ENCODE data around the gene NFKBIA. TPM values are rescaled to one million over a fixed set of nuclear protein-coding genes. Genes with fewer than 3 reads are reported as not detected.
A peak's percentile ranks its signal among the peaks of the same experiment; 100 is the strongest.

The NFKBIA gene
- total RNA-seq, 1 donor from 2014 or later, result 30.3 TPM

DNA sequence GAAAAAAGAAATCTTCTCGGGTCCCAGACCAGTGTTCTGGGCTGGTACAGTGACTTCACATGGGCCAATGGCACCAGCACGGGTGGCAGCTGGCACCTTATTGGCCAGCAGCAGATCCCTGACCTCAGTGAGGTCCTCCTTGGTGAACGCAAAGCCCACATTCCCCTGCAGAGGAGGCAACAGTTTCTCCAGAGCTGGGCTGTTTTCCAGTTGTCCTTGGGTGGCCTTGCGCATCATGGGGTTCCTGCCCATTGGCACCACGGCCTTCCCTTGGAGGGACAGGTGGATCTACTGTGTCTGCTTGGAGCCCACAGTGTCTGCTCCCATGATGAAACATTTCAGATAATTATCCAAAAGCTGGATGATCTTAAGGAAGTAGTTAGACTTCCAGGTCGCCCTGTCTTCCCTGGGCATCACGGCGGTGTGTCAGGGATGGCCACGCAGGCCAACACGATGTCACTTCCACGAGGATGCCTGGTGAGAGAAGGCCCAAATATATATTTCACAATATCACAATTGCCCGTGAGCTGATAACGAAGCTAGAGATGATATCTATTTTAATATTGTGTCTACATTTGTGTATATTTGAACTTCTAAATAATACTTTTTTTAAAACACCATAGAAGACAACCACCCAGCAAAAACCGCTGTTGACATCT lies 15.8 kb downstream of the NFKBIA start:
- Mint-ChIP-seq H3K4me1 (peaks cover 9% of the 10 kb centered on the region), H3K9me3 (no peaks in the 10 kb centered on the region), H3K36me3 (ENCODE audit: low read depth) (no peaks in the 10 kb centered on the region), H3K4me3 (no peak overlapping the region), H3K27me3 (ENCODE audit: low read depth) (no peaks in the 10 kb centered on the region), H3K27ac (ENCODE audit: unreplicated experiment) (no peak overlapping the region)
- TF ChIP-seq, protein P1, sequence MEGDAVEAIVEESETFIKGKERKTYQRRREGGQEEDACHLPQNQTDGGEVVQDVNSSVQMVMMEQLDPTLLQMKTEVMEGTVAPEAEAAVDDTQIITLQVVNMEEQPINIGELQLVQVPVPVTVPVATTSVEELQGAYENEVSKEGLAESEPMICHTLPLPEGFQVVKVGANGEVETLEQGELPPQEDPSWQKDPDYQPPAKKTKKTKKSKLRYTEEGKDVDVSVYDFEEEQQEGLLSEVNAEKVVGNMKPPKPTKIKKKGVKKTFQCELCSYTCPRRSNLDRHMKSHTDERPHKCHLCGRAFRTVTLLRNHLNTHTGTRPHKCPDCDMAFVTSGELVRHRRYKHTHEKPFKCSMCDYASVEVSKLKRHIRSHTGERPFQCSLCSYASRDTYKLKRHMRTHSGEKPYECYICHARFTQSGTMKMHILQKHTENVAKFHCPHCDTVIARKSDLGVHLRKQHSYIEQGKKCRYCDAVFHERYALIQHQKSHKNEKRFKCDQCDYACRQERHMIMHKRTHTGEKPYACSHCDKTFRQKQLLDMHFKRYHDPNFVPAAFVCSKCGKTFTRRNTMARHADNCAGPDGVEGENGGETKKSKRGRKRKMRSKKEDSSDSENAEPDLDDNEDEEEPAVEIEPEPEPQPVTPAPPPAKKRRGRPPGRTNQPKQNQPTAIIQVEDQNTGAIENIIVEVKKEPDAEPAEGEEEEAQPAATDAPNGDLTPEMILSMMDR (conservative IDR thresholded peaks at IDR 0.05), result no peak
- no peak for DNase-seq (ENCODE audit: low read depth, low spot score)

DNA sequence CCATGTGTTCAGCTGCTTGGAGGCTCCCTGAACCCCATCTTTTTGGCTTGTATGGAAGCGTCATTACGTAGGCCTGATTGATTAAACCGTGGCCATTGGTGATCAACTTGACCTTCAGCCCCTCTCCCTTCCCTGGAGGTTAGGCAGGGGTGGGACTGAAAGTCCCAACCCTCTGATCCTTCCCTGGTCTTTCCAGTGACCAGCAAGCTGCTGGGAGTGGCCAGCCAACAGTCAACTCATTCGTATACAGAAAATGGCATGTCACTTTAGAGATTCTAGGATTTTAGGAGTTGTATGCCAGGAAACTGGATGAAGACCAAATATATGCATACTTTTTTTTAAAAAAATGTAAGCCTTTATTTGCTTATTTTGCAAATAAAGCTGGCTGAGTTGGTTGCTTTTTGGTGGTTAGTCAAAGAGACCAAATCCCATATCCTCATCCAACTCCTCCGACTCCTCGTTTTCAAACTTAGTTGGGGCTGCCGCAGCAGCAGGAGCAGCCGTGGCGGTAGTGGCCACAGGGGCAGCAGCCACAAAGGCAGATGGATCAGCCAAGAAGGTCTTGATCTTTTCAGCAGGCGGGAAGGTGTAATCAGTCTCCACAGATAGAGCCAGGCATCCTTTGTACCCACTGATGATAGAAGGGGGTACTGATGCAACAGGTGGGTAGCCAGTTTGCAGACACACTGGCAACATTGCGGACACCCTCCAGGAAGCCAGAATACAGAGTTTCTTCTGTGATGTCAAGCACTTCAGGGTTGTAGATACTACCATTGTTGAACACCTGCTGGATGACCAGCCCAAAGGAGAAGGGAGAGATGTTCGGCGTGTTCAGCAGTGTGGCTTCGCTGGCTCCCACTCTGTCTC lies 16.6 kb downstream of the NFKBIA start:
- no peak for DNase-seq (ENCODE audit: low read depth, low spot score)
- TF ChIP-seq, protein P1 (conservative IDR thresholded peaks at IDR 0.05), result no peak
- H3K27ac Mint-ChIP-seq (ENCODE audit: unreplicated experiment), result no peak overlapping the region

DNA sequence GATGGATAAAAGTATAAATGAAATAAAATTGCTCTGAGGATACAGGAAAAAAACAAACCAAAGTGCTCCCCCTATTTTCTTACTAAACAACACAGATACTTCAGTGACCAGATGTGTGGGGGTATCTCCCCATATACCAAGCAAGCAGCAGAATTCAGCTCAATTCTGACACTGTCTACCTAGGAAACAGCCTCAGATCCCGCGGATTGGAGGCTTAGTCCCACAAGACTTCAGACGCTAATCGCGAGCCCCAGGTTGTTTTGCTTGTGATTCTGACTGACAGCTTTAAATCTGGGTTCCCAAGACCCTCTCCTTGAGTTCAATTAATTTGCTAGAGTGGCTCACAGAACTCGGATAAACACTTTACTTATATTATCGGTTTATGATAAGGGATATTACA lies 17.3 kb downstream of the NFKBIA start:
- TF ChIP-seq, protein P1 (conservative IDR thresholded peaks at IDR 0.05), result no peak
- Mint-ChIP-seq H3K4me3 (no peak overlapping the region), H3K9me3 (no peaks in the 10 kb centered on the region), H3K27me3 (ENCODE audit: low read depth) (no peaks in the 10 kb centered on the region), H3K4me1 (peaks cover 9% of the 10 kb centered on the region), H3K36me3 (ENCODE audit: low read depth) (no peaks in the 10 kb centered on the region), H3K27ac (ENCODE audit: unreplicated experiment) (no peak overlapping the region)
- DNase-seq (ENCODE audit: low read depth, low spot score), result no peak

More for the DNA sequence above, 16.6 kb downstream of the NFKBIA start:
- Mint-ChIP-seq H3K9me3 (no peaks in the 10 kb centered on the region), H3K4me3 (no peak overlapping the region), H3K27me3 (ENCODE audit: low read depth) (no peaks in the 10 kb centered on the region), H3K36me3 (ENCODE audit: low read depth) (no peaks in the 10 kb centered on the region), H3K4me1 (peaks cover 9% of the 10 kb centered on the region)

DNA sequence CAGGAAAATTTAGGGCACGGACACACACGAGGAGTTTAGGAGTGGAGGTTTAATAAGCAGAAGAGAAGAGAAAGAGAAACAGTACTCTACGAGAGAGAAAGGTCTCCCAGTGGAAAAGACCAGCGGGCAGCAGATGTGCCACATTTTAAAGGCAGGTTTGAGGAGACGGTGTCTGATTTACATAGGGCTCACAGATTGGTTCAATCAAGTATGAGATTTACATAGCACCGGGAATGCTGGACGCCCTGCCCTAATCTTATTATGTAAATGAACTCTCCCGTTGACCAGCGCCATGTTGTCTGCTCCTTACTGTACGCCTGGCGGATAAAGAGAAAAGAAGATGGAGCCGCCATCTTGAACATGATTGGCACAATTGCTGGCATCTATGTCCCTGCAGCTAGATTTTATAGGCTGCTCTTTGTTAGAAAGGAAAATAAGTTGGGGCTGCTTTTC lies 17.9 kb downstream of the NFKBIA start:
- H3K9me3 Mint-ChIP-seq, result no peaks in the 10 kb centered on the region
- H3K4me3 Mint-ChIP-seq, result no peak overlapping the region
- H3K4me1 Mint-ChIP-seq, result peaks cover 9% of the 10 kb centered on the region
- peak overlapping the region; percentile 3 for H3K27ac Mint-ChIP-seq (ENCODE audit: unreplicated experiment)
- H3K27me3 Mint-ChIP-seq (ENCODE audit: low read depth), result no peaks in the 10 kb centered on the region
- H3K36me3 Mint-ChIP-seq (ENCODE audit: low read depth), result no peaks in the 10 kb centered on the region
- TF ChIP-seq, protein P1 (conservative IDR thresholded peaks at IDR 0.05), result no peak
- no peak for DNase-seq (ENCODE audit: low read depth, low spot score)

- Mint-ChIP-seq H3K4me3 (no peak overlapping the region), H3K27me3 (ENCODE audit: low read depth) (no peaks in the 10 kb centered on the region), H3K36me3 (ENCODE audit: low read depth) (no peaks in the 10 kb centered on the region), H3K4me1 (peaks cover 9% of the 10 kb centered on the region), H3K9me3 (no peaks in the 10 kb centered on the region), H3K27ac (ENCODE audit: unreplicated experiment) (peak overlapping the region; percentile 78)
- no peak for DNase-seq (ENCODE audit: low read depth, low spot score)
- TF ChIP-seq, protein P1 (conservative IDR thresholded peaks at IDR 0.05), result no peak
Measured at GRCh38 chr14:35385042-35385839, 19.3 kb downstream of the NFKBIA start.
